Right lobe of liver (tissue), 6 donors: Measurements from ENCODE around the gene RPS6KA2. TPM values are rescaled to one million over a fixed set of nuclear protein-coding genes. Genes with fewer than 3 reads are reported as not detected.

Experiments
- ATAC-seq, 4 donors: fragments of 200-7000 bp; cut with Tn5 transposase; one replicate each; pipeline ENCODE4 v1.9.1; 2020; ENCODE audit warnings: mild to moderate bottlenecking in 4 of 4, moderate library complexity in 4 of 4
- DNase-seq, 3 donors: peaks; one replicate each; pipeline ENCODE4 v3.0.0-alpha.2; 2020
- H3K27ac ChIP-seq, 3 donors: fragments of 200-600 bp; one replicate each; pipeline ENCODE4 v1.8.0; 2022
- H3K27me3 ChIP-seq, 2 donors: fragments of 200-600 bp; one replicate each; pipeline ENCODE4 v1.8.0; 2022
- H3K36me3 ChIP-seq, 4 donors: fragments of 200-600 bp; sonication (generic) in 1 of 4; one replicate each; pipeline versions ENCODE4 v1.5.1 to v1.8.0; 2017 to 2022; ENCODE audit warnings: control low read depth in 1 of 4
- H3K4me1 ChIP-seq, 4 donors: fragments of 200-600 bp; sonication (generic) in 1 of 4; one replicate each; pipeline versions ENCODE4 v1.5.1 to v1.8.0; 2017 to 2022; ENCODE audit warnings: control low read depth in 1 of 4
- H3K4me3 ChIP-seq, 3 donors: fragments of 200-600 bp; one replicate each; pipeline ENCODE4 v1.8.0; 2022
- H3K9me3 ChIP-seq, 4 donors: fragments of 200-600 bp; sonication (generic) in 1 of 4; one replicate each; pipeline versions ENCODE4 v1.5.1 to v1.8.0; 2017 to 2022; ENCODE audit warnings: control low read depth in 1 of 4
- POLR2A ChIP-seq: fragments of 450-650 bp; IDR thresholded peaks from one replicate; pipeline ENCODE4 v1.6.1; 2017; ENCODE audit warnings: antibody characterized with exemption, mild to moderate bottlenecking
- WGBS: methylation state at CpG from one replicate; pipeline ENCODE4 v1.1.6; 2018; ENCODE audit warnings: low coverage, low lambda C conversion rate; ENCODE audit not compliant: insufficient coverage; ENCODE audit errors: missing lambda C conversion rate; 5-methylcytosine and 5-hydroxymethylcytosine counted together
- intact Hi-C, 2 donors: fragments of 100-400 bp; cut with DNase I; formaldehyde crosslinking; loops; one replicate each; pipeline versions ENCODE4 v1.11.2 to v1.14.1; 2022
- total RNA-seq, 6 experiments: library from RNA; depleted of rRNA in 2 of 6; stranded (reverse); fragments of >200 nt in 2 of 6; fragmentation: NEBNext Ultra II Directional in 3 of 6; extraction: Animal tissue kit (Norgen Biotek cat#: 25700) in 3 of 6; gene quantifications; one replicate each; pipeline versions ENCODE4 v1.1.0 to v1.2.4, GENCODE V29; 2016 to 2023
- TF ChIP-seq, protein P1 (sequence below), 4 donors: fragments of 200-600 bp in 3 of 4; fragments of 450-650 bp in 1 of 4; IDR thresholded peaks; one replicate each; pipeline versions ENCODE4 v1.5.1 to v1.8.0; 2016 to 2022; ENCODE audit warnings: antibody characterized with exemption in 4 of 4, mild to moderate bottlenecking in 2 of 4
- donor health status: DM: no; HTN: yes; CAD: no.
- donor health status: DM: no; HTN: no; CAD: no.
- donor health status: DM: no; HTN: no; CAD: no.
- donor health status: DM: no; HTN: yes; CAD: no.
- donor health status: DM: no; HTN: yes; CAD: no.

The RPS6KA2 gene
- total RNA-seq, 6 experiments from 2014 or later, result 6.4 to 18.1 (median 11.1) TPM

DNA sequence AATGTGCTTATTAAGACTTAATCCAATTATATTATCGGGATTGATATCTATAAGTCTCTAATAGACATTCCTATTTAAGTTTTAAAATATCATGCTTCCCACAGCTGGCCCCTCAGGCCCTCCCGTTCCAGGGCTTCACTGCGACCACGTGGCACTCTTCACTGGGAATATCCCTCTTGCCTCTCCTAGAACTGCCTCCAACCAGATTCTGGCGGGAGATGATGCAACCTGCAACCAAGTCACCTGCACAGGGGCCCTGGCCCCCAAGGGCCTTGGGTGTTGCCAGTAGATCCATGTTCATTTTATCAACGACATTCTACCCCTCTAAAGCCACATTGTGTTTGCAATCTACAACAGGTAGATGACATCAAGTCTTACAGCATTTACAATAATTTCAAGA is 22.1 kb downstream of the RPS6KA2 start:
- Histone ChIP-seq H3K36me3 (no peaks in the 10 kb centered on the region), H3K4me1 (no peaks in the 10 kb centered on the region), H3K27ac (no peak overlapping the region), H3K9me3 (no peaks in the 10 kb centered on the region), H3K27me3 (no peaks in the 10 kb centered on the region), H3K4me3 (no peak overlapping the region)
- DNase-seq (no peak), ATAC-seq (no peak)
- WGBS, result 84% methylated on average over 5 of the region's 6 CpGs
- TF ChIP-seq, protein P1, sequence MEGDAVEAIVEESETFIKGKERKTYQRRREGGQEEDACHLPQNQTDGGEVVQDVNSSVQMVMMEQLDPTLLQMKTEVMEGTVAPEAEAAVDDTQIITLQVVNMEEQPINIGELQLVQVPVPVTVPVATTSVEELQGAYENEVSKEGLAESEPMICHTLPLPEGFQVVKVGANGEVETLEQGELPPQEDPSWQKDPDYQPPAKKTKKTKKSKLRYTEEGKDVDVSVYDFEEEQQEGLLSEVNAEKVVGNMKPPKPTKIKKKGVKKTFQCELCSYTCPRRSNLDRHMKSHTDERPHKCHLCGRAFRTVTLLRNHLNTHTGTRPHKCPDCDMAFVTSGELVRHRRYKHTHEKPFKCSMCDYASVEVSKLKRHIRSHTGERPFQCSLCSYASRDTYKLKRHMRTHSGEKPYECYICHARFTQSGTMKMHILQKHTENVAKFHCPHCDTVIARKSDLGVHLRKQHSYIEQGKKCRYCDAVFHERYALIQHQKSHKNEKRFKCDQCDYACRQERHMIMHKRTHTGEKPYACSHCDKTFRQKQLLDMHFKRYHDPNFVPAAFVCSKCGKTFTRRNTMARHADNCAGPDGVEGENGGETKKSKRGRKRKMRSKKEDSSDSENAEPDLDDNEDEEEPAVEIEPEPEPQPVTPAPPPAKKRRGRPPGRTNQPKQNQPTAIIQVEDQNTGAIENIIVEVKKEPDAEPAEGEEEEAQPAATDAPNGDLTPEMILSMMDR (IDR thresholded peaks at IDR 0.05), result no peak
- TF ChIP-seq POLR2A, result no peak
- intact Hi-C loops, result no loop called here

DNA sequence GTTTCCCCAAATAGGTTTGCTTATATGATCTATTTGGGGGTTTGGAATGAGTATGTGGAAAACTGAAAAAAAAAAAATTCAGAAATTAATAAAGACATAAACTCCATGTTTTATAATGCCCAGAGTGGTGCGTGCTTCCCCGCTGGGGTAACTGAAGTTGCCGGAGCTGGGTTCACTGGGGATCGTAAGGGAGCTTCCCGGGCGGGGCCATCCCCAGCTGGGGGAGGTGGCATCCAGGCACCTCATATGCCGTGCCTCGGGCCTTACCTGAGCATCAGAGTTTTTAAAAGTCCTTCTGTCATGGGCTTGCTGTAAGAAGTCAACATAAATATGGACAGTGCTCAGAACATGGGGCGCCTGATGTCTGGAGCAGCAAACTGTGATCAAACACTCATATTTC is 22.7 kb downstream of the RPS6KA2 start:
- no peak overlapping the region for H3K27ac ChIP-seq
- no peaks in the 10 kb centered on the region for H3K36me3 ChIP-seq
- intact Hi-C loops, result no loop called here
- TF ChIP-seq, protein P1 (IDR thresholded peaks at IDR 0.05), result no peak
- TF ChIP-seq POLR2A, result no peak
- H3K4me3 ChIP-seq, result no peak overlapping the region
- no peaks in the 10 kb centered on the region for H3K9me3 ChIP-seq
- DNase-seq (no peak), ATAC-seq (no peak)
- no peaks in the 10 kb centered on the region for H3K27me3 ChIP-seq
- 91% methylated on average over 7 of the region's 9 CpGs for WGBS
- no peaks in the 10 kb centered on the region for H3K4me1 ChIP-seq

DNA sequence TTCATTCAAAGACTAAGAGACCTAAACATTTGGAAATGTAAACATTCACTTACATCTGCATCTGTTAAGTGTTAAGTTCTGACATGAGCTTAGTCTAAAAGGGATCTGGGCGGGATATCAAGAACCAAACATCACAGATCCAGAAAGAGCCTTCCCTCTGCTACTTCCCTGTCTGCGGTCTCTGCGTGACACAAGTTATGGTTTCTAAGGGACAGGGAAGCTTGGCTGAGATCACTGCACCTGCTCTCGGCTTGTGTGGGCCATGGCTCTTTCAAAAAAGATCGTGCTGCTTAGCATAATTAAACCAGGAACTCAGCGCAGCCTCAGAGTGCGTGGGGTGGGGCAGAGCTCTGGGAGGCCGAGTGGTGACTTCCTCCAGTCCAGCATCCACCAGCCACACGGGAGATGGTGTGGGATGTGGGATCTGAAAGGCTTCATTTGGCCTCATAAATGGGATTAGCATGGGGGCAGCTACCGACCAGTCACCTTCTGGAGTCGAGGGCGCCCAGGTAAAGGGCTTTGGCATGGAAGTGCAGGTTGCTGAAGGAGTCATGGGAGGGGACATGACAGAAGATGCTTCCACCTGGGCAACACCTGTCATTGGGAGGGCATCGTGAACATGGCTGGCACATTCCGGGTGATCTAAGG is 23.9 kb downstream of the RPS6KA2 start:
- TF ChIP-seq POLR2A, result no peak
- TF ChIP-seq, protein P1 (IDR thresholded peaks at IDR 0.05), result no peak
- no peaks in the 10 kb centered on the region for H3K9me3 ChIP-seq
- intact Hi-C loops, result no loop called here
- H3K36me3 ChIP-seq, result no peaks in the 10 kb centered on the region
- no peak overlapping the region for H3K4me3 ChIP-seq
- DNase-seq, result no peak
- H3K4me1 ChIP-seq, result no peaks in the 10 kb centered on the region
- no peaks in the 10 kb centered on the region for H3K27me3 ChIP-seq
- ATAC-seq, result no peak
- 81% methylated on average over 11 of the region's 14 CpGs for WGBS
- no peak overlapping the region for H3K27ac ChIP-seq

DNA sequence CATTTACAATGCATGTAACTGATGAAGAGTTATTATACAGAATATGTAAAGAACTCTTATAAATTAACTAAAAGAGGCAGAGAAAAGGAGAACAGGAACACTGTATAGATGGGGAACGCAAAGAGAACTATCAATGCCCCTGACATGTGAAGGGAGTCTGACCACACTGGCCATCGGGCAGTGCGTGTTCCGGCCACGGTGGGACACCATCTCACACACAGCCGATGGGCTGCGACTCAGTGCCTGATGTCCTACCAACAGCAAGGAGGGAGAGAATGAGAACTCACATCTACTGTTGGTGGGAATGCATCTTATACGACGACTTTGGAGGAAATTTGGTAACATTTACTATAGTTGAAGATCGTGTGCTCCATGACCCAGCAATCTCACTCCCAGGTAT is 25.1 kb downstream of the RPS6KA2 start:
- intact Hi-C loops, result no loop called here
- Histone ChIP-seq H3K36me3 (no peaks in the 10 kb centered on the region), H3K9me3 (no peaks in the 10 kb centered on the region), H3K4me3 (no peak overlapping the region), H3K4me1 (no peaks in the 10 kb centered on the region), H3K27me3 (no peaks in the 10 kb centered on the region), H3K27ac (no peak overlapping the region)
- ATAC-seq, result no peak
- no peak for TF ChIP-seq POLR2A
- TF ChIP-seq, protein P1 (IDR thresholded peaks at IDR 0.05), result no peak
- DNase-seq, result no peak
- WGBS, result no CpG with 5 or more reads among the region's 10 CpGs
